ENCODE data around the gene PREX1. TPM values are rescaled to one million over a fixed set of nuclear protein-coding genes. Genes with fewer than 3 reads are reported as not detected.
A peak's percentile ranks its signal among the peaks of the same experiment; 100 is the strongest.

PREX1 gene
- total RNA-seq, 1 experiment from 2014 or later, result 36.0 TPM

DNA sequence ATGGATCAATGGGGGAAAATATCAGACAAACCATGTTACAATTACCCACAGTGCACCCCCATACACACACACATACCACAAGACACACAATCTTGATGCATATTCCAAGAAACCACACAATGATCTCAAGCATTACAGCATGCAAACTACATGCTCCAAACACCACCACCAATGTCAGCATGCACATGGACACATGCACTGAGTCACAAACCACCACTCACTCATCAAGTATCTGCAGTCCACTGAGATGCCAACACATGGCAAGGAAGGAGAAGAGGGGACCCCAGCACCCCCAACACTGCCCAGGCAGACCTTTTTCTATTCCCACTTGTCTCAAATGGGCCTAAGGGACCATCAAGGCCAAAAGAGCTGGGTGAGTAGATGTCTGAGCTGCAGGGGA, 91.6 kb downstream of the PREX1 start:
- Histone ChIP-seq H3K27me3 (ENCODE audit: control insufficient read depth, insufficient read depth, low read length) (no peaks in the 10 kb centered on the region), H3K4me3 (ENCODE audit: insufficient read depth, low read depth, low read length) (no peak overlapping the region), H3K36me3 (replicated peaks; ENCODE audit: control insufficient read depth, insufficient read depth, low read length) (no peaks in the 10 kb centered on the region)
- no peak for DNase-seq

DNA sequence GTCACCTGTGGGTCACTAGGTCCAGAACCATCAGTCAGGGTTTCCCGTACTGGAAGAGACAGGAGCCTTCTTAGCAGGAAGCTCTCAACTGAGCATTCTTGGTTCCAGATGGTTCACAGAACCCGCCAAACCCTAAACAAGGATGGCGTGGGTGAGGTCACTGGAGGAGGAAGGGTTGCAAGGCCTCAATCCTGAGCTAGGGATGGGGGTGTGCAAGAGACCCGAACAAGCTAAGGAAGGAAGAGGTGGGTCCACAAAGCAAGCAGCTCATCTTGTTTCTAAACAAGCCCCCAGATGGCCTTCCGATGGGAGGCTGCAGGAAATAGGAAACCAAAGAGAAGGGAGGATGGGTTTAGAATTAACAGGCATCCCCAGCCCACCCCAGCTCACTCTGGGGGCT, 92.7 kb downstream of the PREX1 start:
- Histone ChIP-seq H3K36me3 (replicated peaks; ENCODE audit: control insufficient read depth, insufficient read depth, low read length) (no peaks in the 10 kb centered on the region), H3K4me3 (ENCODE audit: insufficient read depth, low read depth, low read length) (no peak overlapping the region), H3K27me3 (ENCODE audit: control insufficient read depth, insufficient read depth, low read length) (no peaks in the 10 kb centered on the region)
- no peak for DNase-seq

DNA sequence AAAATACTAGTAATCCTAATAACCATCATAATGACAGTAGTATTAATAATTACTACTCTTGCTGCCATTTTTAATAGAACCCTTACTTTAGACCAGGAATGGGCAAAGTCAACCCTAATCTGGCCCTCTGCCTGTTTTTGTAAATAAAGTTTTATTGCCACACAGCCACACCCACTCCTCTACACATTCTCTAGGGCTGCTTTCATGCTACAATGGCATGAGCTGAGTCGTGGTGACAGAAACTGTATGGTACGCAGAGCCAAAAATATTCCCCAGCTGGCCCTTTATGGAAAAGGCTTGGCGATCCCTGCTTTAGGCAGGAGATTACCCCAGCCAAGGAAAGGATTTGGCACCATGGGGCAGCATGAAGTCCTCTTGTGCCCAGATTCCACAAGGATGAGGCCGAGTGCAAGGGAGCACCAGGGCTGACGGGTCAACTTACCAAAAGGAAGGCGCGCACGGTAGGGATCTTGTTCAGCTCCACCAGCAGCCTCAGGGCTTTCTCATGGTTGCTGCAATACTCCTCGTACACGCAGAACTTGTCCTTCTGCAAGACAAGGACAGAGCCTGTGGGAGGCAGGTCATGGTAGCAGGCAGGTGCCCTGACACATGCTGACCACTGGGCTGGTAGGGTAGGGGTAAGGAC, 93.6 kb downstream of the PREX1 start:
- H3K36me3 ChIP-seq (replicated peaks; ENCODE audit: control insufficient read depth, insufficient read depth, low read length), result no peaks in the 10 kb centered on the region

DNA sequence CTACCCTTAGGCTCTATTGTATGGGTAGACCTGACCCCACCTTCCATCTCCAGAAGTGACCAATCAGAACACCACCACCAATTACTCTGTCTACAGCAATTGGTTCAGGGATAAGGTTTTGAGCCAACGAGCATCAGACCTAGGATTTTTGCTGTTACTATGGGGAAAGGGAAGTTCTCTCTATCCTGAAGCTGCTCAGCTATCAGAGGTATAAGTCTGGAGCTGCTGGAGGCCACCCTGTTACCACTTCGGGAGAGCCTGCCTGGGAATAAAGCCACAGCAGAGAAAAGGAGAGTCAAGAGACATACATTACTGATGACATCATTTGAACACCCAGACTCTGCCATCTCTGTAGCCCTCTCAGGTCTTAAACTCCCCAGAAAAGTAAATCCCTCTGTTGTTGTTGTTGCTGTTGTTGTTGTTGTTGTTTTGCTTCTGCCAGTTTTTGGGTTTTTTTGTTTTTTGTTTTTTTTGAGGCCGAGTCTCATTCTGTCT, 94.5 kb downstream of the PREX1 start:
- Histone ChIP-seq H3K27me3 (ENCODE audit: control insufficient read depth, insufficient read depth, low read length) (no peaks in the 10 kb centered on the region), H3K36me3 (replicated peaks; ENCODE audit: control insufficient read depth, insufficient read depth, low read length) (no peaks in the 10 kb centered on the region), H3K4me3 (ENCODE audit: insufficient read depth, low read depth, low read length) (no peak overlapping the region)
- DNase-seq, result peak; percentile 54

More for the DNA sequence above, 93.6 kb downstream of the PREX1 start:
- no peak for DNase-seq
- Histone ChIP-seq H3K27me3 (ENCODE audit: control insufficient read depth, insufficient read depth, low read length) (no peaks in the 10 kb centered on the region), H3K4me3 (ENCODE audit: insufficient read depth, low read depth, low read length) (no peak overlapping the region)

DNA sequence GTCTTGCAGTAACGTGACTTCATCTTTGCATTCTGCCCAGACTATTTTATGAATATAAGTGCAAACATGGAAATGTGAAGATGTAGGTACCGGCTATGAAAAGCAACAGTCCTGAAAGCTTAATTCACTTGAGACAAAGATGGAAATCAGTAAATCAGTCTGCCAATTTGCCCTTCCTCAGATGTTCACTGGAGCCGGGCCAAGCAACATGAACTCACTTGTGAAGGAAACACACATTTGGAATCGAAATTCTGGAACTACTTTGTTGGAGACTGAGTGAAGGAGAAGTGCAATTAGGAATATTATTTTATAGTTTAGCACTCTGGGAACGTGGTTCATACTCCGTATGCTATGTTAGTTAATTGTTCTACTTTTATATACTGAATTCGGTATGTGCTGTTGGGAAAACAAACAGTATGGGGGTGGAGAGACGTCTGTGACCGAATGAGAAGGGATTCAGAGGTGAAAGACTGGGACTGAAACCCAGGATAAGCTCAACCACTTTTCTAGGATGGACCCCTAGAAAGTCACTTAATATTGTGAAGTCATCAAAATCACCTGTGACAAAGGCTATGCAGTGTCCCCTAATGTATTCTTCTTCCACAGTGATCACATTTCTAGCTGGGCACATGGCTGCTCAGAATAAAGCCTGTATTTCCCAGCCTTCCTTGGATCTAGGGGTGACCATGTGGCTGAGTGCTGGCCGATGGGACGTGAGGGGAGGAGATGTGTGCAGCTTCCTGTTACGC, 95.5 kb downstream of the PREX1 start:
- no peak for DNase-seq
- no peaks in the 10 kb centered on the region for H3K36me3 ChIP-seq (replicated peaks; ENCODE audit: control insufficient read depth, insufficient read depth, low read length)
- no peaks in the 10 kb centered on the region for H3K27me3 ChIP-seq (ENCODE audit: control insufficient read depth, insufficient read depth, low read length)
- no peak overlapping the region for H3K4me3 ChIP-seq (ENCODE audit: insufficient read depth, low read depth, low read length)

DNA sequence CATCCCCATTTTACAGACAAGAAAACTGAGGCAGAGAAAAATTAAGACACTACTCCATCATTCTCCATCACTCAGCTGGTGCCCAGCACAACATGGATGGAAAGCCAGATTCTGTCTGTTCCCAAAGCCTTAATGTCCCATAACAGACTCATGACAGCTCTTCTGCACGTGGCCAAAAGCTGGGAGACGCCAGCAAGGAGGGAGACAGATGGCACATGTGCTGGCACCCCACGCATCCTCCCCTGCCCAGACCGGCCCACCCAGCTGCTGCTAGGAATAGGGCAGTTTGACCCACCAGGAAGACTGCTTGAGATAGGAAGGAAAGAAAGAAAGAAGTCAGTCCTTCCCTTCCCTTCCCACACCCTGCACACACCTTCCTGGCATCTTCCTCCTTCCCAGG, 96.3 kb downstream of the PREX1 start:
- H3K27me3 ChIP-seq (ENCODE audit: control insufficient read depth, insufficient read depth, low read length), result no peaks in the 10 kb centered on the region
- H3K36me3 ChIP-seq (replicated peaks; ENCODE audit: control insufficient read depth, insufficient read depth, low read length), result no peaks in the 10 kb centered on the region
- DNase-seq, result no peak
- H3K4me3 ChIP-seq (ENCODE audit: insufficient read depth, low read depth, low read length), result no peak overlapping the region

DNA sequence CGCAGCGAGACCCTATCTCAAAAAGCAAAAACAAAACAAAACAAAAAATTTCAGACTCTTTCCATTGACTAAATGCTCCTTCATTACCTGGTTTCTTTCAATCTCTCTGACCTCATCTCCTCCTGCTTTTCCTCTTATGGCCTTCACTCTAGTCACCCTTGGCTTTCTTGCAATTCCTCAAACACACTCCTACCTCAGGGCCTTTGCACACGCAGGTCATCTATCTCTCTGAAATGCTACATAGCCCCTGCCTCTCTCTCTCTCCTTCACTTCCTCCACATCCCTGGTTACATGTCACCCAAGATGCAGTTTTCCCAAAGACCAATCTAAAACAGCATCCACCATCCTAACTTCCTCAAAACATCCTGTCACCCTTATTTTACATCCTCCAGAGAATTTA, 96.8 kb downstream of the PREX1 start:
- Histone ChIP-seq H3K36me3 (replicated peaks; ENCODE audit: control insufficient read depth, insufficient read depth, low read length) (no peaks in the 10 kb centered on the region), H3K27me3 (ENCODE audit: control insufficient read depth, insufficient read depth, low read length) (no peaks in the 10 kb centered on the region), H3K4me3 (ENCODE audit: insufficient read depth, low read depth, low read length) (no peak overlapping the region)
- no peak for DNase-seq

DNA sequence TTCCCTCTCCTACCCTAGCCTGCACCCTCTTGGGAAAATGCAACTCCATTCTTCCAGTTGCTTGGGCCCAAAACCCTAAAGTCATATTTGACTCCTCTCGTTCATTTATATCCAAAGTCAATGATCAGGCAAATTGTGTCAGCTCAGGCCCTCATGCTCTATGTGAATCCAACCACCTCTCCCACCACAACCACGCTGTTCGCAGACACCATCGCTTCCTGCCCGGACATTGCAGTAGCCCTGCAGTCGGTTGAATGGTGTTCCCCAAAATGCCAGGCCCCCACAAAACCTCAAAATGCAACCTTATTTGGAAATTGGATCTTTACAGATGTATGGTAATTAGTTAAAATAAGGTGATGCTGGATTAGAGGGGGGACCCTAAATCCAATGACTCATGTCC, 98.3 kb downstream of the PREX1 start:
- Histone ChIP-seq H3K36me3 (replicated peaks; ENCODE audit: control insufficient read depth, insufficient read depth, low read length) (no peaks in the 10 kb centered on the region), H3K27me3 (ENCODE audit: control insufficient read depth, insufficient read depth, low read length) (no peaks in the 10 kb centered on the region), H3K4me3 (ENCODE audit: insufficient read depth, low read depth, low read length) (no peak overlapping the region)
- DNase-seq, result no peak

DNA sequence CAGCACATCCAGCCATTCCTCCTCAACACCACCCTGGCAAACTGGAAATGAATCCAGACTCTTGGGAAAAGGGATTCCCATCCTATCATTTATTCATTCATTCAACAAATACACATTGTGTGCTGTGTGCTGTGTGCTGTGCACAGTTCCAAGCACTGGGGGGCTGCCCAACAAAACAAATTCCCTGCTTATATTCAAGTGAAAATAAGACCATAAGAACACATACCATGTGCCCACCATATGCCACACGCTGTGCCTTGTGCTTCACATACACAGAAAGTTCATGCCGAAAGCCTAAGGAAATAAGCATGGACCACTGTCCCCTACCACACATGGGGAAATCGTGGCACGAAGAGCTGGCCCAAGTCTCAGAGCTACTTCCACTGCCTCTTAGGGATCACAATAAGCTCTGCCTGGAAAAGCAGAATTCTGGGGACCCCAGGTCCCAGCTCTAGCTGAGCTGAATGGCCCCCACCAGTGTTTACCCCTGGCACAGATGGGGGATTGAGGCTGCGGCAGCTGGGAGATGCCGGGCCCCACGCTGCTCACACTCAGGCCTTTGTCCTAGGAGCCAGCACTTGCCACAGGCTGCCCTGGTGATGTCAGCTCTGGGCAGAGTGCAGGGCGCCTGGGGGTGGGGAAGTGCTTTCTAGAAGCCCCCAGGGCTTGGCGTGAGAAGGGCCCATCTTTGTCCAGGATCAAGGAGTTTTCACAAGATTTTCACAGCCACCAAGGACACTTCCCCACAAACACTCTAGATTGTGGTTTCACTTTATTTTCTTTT, 99.6 kb downstream of the PREX1 start:
- H3K27me3 ChIP-seq (ENCODE audit: control insufficient read depth, insufficient read depth, low read length), result no peaks in the 10 kb centered on the region

DNA sequence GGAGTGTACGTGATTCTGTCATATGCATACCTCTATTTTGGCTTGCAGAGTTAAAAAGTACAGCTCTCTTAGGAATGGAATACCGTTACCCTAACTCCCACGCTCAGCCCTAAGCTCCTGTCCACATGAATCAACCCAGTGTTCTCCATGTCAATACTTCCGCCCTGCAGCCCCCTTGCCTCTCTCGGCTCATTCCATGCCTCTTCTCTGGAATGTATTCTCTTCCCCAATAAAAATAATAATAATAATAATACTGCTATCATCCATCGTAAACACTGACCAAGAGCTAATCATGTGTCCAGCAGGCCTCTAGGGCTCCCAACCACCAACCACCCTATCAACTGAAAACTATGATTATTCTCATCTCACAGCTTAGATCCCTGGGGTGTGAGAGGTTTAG, 100.6 kb downstream of the PREX1 start:
- Histone ChIP-seq H3K4me3 (ENCODE audit: insufficient read depth, low read depth, low read length) (no peak overlapping the region), H3K27me3 (ENCODE audit: control insufficient read depth, insufficient read depth, low read length) (no peaks in the 10 kb centered on the region), H3K36me3 (replicated peaks; ENCODE audit: control insufficient read depth, insufficient read depth, low read length) (no peaks in the 10 kb centered on the region)
- DNase-seq, result no peak

More for the DNA sequence above, 99.6 kb downstream of the PREX1 start:
- H3K36me3 ChIP-seq (replicated peaks; ENCODE audit: control insufficient read depth, insufficient read depth, low read length), result no peaks in the 10 kb centered on the region
- no peak for DNase-seq
- H3K4me3 ChIP-seq (ENCODE audit: insufficient read depth, low read depth, low read length), result no peak overlapping the region

DNA sequence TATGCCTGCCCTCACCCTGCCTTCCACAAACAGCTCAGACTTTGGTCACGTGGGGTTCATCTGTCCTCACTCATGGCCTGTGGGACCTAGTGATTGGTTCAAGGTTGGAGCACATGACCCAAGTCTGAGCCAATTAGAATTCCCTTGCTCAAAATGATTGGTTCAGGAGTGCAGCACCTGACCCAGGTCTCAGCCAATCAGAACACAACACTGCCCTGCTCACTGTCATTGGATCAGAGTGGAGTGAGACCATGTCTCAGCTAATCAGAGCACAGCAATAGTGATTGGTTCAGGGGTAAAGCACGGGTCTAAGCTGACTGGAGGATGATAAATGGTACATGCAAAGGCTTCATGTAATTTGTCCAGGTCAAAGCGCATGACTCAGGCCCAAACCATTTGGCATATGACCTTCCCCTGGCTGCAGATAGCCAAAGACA, 102.2 kb downstream of the PREX1 start:
- no peaks in the 10 kb centered on the region for H3K36me3 ChIP-seq (replicated peaks; ENCODE audit: control insufficient read depth, insufficient read depth, low read length)
- H3K27me3 ChIP-seq (ENCODE audit: control insufficient read depth, insufficient read depth, low read length), result no peaks in the 10 kb centered on the region
- DNase-seq, result peak; percentile 56
- H3K4me3 ChIP-seq (ENCODE audit: insufficient read depth, low read depth, low read length), result no peak overlapping the region

DNA sequence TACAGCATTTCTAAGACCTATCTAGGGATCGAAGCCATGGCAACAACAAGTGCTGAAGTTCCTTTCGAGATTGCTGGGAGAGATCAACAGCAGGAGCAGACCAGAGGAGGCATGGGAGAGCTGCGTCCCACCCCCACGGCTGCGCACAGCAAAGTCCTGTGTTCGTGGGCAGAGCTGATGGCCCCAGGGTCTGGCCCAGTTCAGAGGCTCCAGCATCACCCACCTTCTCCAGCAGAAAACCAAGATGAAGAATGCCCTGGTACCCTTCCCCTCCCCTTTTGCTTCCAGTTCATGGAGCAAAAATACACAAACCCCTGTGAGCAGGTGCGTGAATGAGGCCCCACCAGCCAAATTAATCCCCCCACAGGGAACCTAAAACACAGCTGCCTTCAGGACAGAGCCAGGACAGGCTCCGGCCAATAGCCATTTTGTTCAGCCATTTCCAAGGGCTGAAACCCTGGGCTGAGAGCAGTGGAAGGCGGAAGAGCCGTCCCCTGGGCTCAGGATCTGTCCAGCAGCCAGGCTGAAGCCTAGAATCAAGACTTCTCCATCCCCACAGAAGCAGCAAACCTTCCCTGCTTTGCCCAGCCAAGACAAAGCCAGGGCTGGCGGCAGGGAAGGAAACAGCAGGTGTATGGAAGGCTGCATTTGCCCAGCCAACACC, 102.8 kb downstream of the PREX1 start:
- H3K27me3 ChIP-seq (ENCODE audit: control insufficient read depth, insufficient read depth, low read length), result no peaks in the 10 kb centered on the region
- no peak for DNase-seq
- no peaks in the 10 kb centered on the region for H3K36me3 ChIP-seq (replicated peaks; ENCODE audit: control insufficient read depth, insufficient read depth, low read length)
- H3K4me3 ChIP-seq (ENCODE audit: insufficient read depth, low read depth, low read length), result no peak overlapping the region

DNA sequence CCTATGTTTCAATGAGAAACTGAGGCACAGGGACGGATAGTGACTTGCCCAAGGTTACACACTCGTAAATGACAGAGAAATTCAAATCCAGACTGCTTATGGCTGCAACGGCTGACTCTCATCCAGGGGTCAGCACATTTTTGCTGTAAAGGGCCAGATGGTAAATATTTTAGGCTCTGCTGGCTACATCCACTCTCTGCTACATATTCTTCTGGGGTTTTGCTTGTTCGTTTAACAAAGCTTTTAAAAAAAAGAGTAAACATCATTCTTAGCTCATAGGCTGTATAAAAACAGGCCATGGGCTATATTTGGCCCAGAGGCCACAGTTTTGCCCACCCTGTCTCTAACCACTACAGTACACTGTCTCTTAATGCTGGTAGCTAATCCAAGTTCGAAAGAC, 103.4 kb downstream of the PREX1 start:
- DNase-seq, result no peak
- Histone ChIP-seq H3K4me3 (ENCODE audit: insufficient read depth, low read depth, low read length) (no peak overlapping the region), H3K36me3 (replicated peaks; ENCODE audit: control insufficient read depth, insufficient read depth, low read length) (no peaks in the 10 kb centered on the region), H3K27me3 (ENCODE audit: control insufficient read depth, insufficient read depth, low read length) (no peaks in the 10 kb centered on the region)

Measured in H7 (cell line).